AG04449 (cell line): Measurements from ENCODE around the gene TMEM187.
"Not testable (repeated sequence)": the region's sequence is repeated elsewhere in the genome, so short reads cannot be mapped to it uniquely, and the experiment has no call there.

Experiments used
- CTCF ChIA-PET: fragments of 350-600 bp; formaldehyde crosslinking; extraction: SDS; loops from one replicate; lab custom pipeline; 2021; ENCODE audit warnings: antibody characterized with exemption; lab: Yijun Ruan, JAX
- POLR2A ChIA-PET: fragments of 400-600, 350-600 bp; formaldehyde crosslinking; extraction: SDS; loops from one replicate; lab custom pipeline; 2020; ENCODE audit warnings: antibody characterized with exemption, inconsistent platforms; lab: Yijun Ruan, JAX
- DNase-seq: peaks from one replicate; pipeline ENCODE4 v3.0.0-alpha.2; 2010; ENCODE audit warnings: low read depth, low spot score
- H3K4me3 ChIP-seq: 2 replicates; pipeline ENCODE4 v1.5.1; 2011; ENCODE audit warnings: low read depth, mild to moderate bottlenecking, control low read depth, low read length
- CTCF ChIP-seq: IDR thresholded peaks from one replicate; pipeline ENCODE4 v1.5.1; 2011; ENCODE audit warnings: mild to moderate bottlenecking, moderate library complexity, low read length, control low read depth, inconsistent platforms; ENCODE audit not compliant: insufficient read depth; ENCODE audit errors: missing control alignments

Gene TMEM187

GRCh38 chrX:153974003-153974725, 1.6 kb downstream of the TMEM187 start:
- no peak for DNase-seq

GRCh38 chrX:153974726-153975286, 2.3 kb downstream of the TMEM187 start:
- ChIA-PET POLR2A (no interaction called here), CTCF (interaction anchor here (1.4 kb wide), 1 partner anchor 38 kb away, joined by 5 read pairs; no protein-coding TSS in a partner anchor)
- H3K4me3 ChIP-seq: no peak overlapping the region
- no peak for DNase-seq
- TF ChIP-seq CTCF: no peak

More at GRCh38 chrX:153974003-153974725, 1.6 kb downstream of the TMEM187 start:
- peak overlapping the region; percentile 12; the same call in 1 of the 2 replicates for H3K4me3 ChIP-seq
- ChIA-PET CTCF (no interaction called here), POLR2A (no interaction called here)
- TF ChIP-seq CTCF: no peak

GRCh38 chrX:153980394-153980793, 7.8 kb downstream of the TMEM187 start:
- CTCF ChIA-PET: interaction anchor here (1.2 to 1.4 kb wide), 3 partner anchors 32 to 393 kb away, joined by 3 to 4 read pairs (median 3); no protein-coding TSS in a partner anchor
- POLR2A ChIA-PET, H3K4me3 ChIP-seq, DNase-seq: not testable (repeated sequence)

- CTCF ChIA-PET: interaction anchor here (1.2 to 1.4 kb wide), 3 partner anchors 32 to 392 kb away, joined by 3 to 4 read pairs (median 3); no protein-coding TSS in a partner anchor
These were observed 8.7 kb downstream of the TMEM187 start for GRCh38 chrX:153981231-153981630.

GRCh38 chrX:153981771-153982533, 9.4 kb downstream of the TMEM187 start:
- no peak overlapping the region for H3K4me3 ChIP-seq
- DNase-seq: no peak
- no peak for TF ChIP-seq CTCF
- POLR2A ChIA-PET: no interaction called here
- CTCF ChIA-PET: interaction anchor here (1.2 kb wide), 1 partner anchor 391 kb away, joined by 3 read pairs; no protein-coding TSS in a partner anchor

More at GRCh38 chrX:153981231-153981630, 8.7 kb downstream of the TMEM187 start:
- H3K4me3 ChIP-seq: no peak overlapping the region
- no peak for DNase-seq
- no peak for TF ChIP-seq CTCF
- POLR2A ChIA-PET: no interaction called here

- H3K4me3 ChIP-seq: no peak overlapping the region
- DNase-seq: no peak
- ChIA-PET CTCF (no interaction called here), POLR2A (no interaction called here)
- TF ChIP-seq CTCF: no peak
These were observed 10.8 kb downstream of the TMEM187 start for GRCh38 chrX:153983321-153983801.
